H1 (cell line): Measurements from ENCODE around the gene MYADM. TPM values are rescaled to one million over a fixed set of nuclear protein-coding genes. Genes with fewer than 3 reads are reported as not detected.

Experiments
- CTCF ChIA-PET: fragments of 300-600 bp; sonication (Branson Sonifier 250); formaldehyde crosslinking; loops from one replicate; lab custom pipeline; 2021; ENCODE audit not compliant: partially characterized antibody; lab: Charles Lee
- POLR2A ChIA-PET: fragments of 300-600 bp; sonication (Branson Sonifier 250); formaldehyde crosslinking; loops from one replicate; lab custom pipeline; 2021; ENCODE audit warnings: inconsistent platforms; ENCODE audit not compliant: partially characterized antibody; lab: Charles Lee
- DNase-seq, 2 experiments: peaks; one replicate each; pipeline versions ENCODE4 v3.0.0 to v3.0.0-alpha.2; 2010 to 2022; ENCODE audit warnings: low spot score in 2 of 2, low read depth in 1 of 2, mixed read lengths in 1 of 2
- FAIRE-seq: peaks from 2 replicates; lab custom pipeline; 2011; peaks lifted over from hg19 to GRCh38; lab: Jason Lieb, UNC
- H2AFZ ChIP-seq: 2 replicates; pipeline ENCODE4 v1.8.1; 2012; ENCODE audit warnings: low read length, inconsistent platforms
- H2AK5ac ChIP-seq: 2 replicates; pipeline ENCODE4 v1.6.1; 2013; ENCODE audit warnings: low read depth, low read length
- H2BK120ac ChIP-seq: replicated peaks from 2 replicates; pipeline ENCODE3; 2013; ENCODE audit warnings: low read depth, low read length, inconsistent platforms
- H2BK12ac ChIP-seq: 2 replicates; pipeline ENCODE4 v1.6.1; 2013; ENCODE audit warnings: low read depth, low read length
- H2BK15ac ChIP-seq: 2 replicates; pipeline ENCODE4 v1.6.1; 2013; ENCODE audit warnings: low read length
- H2BK20ac ChIP-seq: 2 replicates; pipeline ENCODE4 v1.6.1; 2013; ENCODE audit warnings: low read length
- H2BK5ac ChIP-seq: 2 replicates; pipeline ENCODE4 v1.6.1; 2013; ENCODE audit warnings: low read depth, low read length
- H3K14ac ChIP-seq: 2 replicates; pipeline ENCODE4 v1.6.1; 2013; ENCODE audit warnings: inconsistent platforms; ENCODE audit not compliant: insufficient read length
- H3K18ac ChIP-seq: 2 replicates; pipeline ENCODE4 v1.6.1; 2013; ENCODE audit warnings: low read length; ENCODE audit errors: extremely low read depth
- H3K23ac ChIP-seq: 2 replicates; pipeline ENCODE4 v1.6.1; 2013; ENCODE audit warnings: inconsistent platforms; ENCODE audit not compliant: insufficient read length
- H3K23me2 ChIP-seq: 2 replicates; pipeline ENCODE4 v1.6.1; 2013; ENCODE audit warnings: low read depth, low read length
- H3K27ac ChIP-seq: 2 replicates; pipeline ENCODE4 v1.6.1; 2011; ENCODE audit warnings: low read depth, low read length, inconsistent platforms
- H3K27me3 ChIP-seq, 4 experiments: replicated peaks in 1 of 4; 1 replicate in 1 of 4; 2 replicates in 3 of 4; pipeline versions ENCODE4 v1.6.1 to v1.8.1; 2011 to 2013; ENCODE audit warnings: low read length in 3 of 4, mild to moderate bottlenecking in 3 of 4, inconsistent platforms in 2 of 4, mixed read lengths in 2 of 4, moderate library complexity in 1 of 4; ENCODE audit not compliant: control insufficient read depth in 3 of 4, insufficient read depth in 3 of 4; ENCODE audit errors: extremely low read depth in 1 of 4
- H3K36me3 ChIP-seq, 4 experiments: 2 replicates each; pipeline versions ENCODE4 v1.6.1 to v1.8.1; 2011 to 2013; ENCODE audit warnings: mild to moderate bottlenecking in 4 of 4, low read length in 3 of 4, moderate library complexity in 2 of 4, control low read depth in 1 of 4, inconsistent platforms in 1 of 4; ENCODE audit not compliant: insufficient read depth in 4 of 4, control insufficient read depth in 2 of 4
- H3K4ac ChIP-seq: replicated peaks from 2 replicates; pipeline ENCODE3; 2013; ENCODE audit warnings: low read length, low read depth, mixed read lengths, inconsistent platforms; ENCODE audit not compliant: insufficient read length
- H3K4me1 ChIP-seq, 4 experiments: replicated peaks in 1 of 4; 1 replicate in 1 of 4; 2 replicates in 3 of 4; pipeline versions ENCODE4 v1.6.1 to v1.8.1; 2011 to 2013; ENCODE audit warnings: low read length in 3 of 4, inconsistent platforms in 2 of 4, mixed read lengths in 1 of 4; ENCODE audit not compliant: insufficient read depth in 4 of 4, control insufficient read depth in 3 of 4
- H3K4me2 ChIP-seq, 2 experiments: 2 replicates each; pipeline versions ENCODE4 v1.6.1 to v1.8.1; 2011 to 2013; ENCODE audit warnings: low read depth in 2 of 2, low read length in 2 of 2, control low read depth in 1 of 2, inconsistent platforms in 1 of 2, mild to moderate bottlenecking in 1 of 2; ENCODE audit not compliant: insufficient read depth in 1 of 2
- H3K4me3 ChIP-seq, 4 experiments: fragments of 200-600, 300-600 bp in 1 of 4; sonication (generic), shearing (Covaris generic), sonication (Bioruptor Twin) in 1 of 4; 2 replicates each; pipeline versions ENCODE4 v1.5.1 to v1.8.1; 2011 to 2016; ENCODE audit warnings: low read length in 4 of 4, low read depth in 3 of 4, control low read depth in 2 of 4, inconsistent platforms in 2 of 4, mild to moderate bottlenecking in 2 of 4, mixed read lengths in 1 of 4, moderate library complexity in 1 of 4; ENCODE audit not compliant: insufficient read depth in 2 of 4; ENCODE audit errors: extremely low read depth in 1 of 4
- H3K56ac ChIP-seq: replicated peaks from 2 replicates; pipeline ENCODE3; 2013; ENCODE audit warnings: low read depth, mild to moderate bottlenecking, mixed read lengths, low read length, inconsistent platforms; ENCODE audit not compliant: insufficient read length
- H3K79me1 ChIP-seq: 2 replicates; pipeline ENCODE4 v1.6.1; 2013; ENCODE audit warnings: low read depth, low read length, control low read depth
- H3K79me2 ChIP-seq, 2 experiments: 2 replicates each; pipeline versions ENCODE4 v1.6.1 to v1.8.1; 2012 to 2013; ENCODE audit warnings: low read length in 2 of 2, mild to moderate bottlenecking in 2 of 2, inconsistent platforms in 1 of 2; ENCODE audit not compliant: insufficient read depth in 2 of 2, control insufficient read depth in 1 of 2
- H3K9ac ChIP-seq, 4 experiments: replicated peaks in 1 of 4; 1 replicate in 1 of 4; 2 replicates in 3 of 4; pipeline versions ENCODE4 v1.6.1 to v1.8.1; 2011 to 2013; ENCODE audit warnings: low read depth in 3 of 4, low read length in 3 of 4, control low read depth in 2 of 4, mild to moderate bottlenecking in 2 of 4, moderate library complexity in 2 of 4, inconsistent platforms in 1 of 4; ENCODE audit errors: extremely low read depth in 1 of 4
- H3K9me3 ChIP-seq, 2 experiments: 2 replicates each; pipeline versions ENCODE4 v1.6.1 to v1.8.1; 2012 to 2013; ENCODE audit warnings: mild to moderate bottlenecking in 2 of 2, moderate library complexity in 2 of 2, control low read depth in 1 of 2, inconsistent platforms in 1 of 2, low read depth in 1 of 2, low read length in 1 of 2, mixed read lengths in 1 of 2; ENCODE audit not compliant: insufficient read depth in 2 of 2
- H4K20me1 ChIP-seq, 2 experiments: replicated peaks in 1 of 2; 2 replicates each; pipeline versions ENCODE3 to v1.8.1; 2011 to 2013; ENCODE audit warnings: inconsistent platforms in 2 of 2, low read length in 2 of 2, mild to moderate bottlenecking in 1 of 2; ENCODE audit not compliant: insufficient read depth in 2 of 2, control insufficient read depth in 1 of 2
- H4K5ac ChIP-seq: 2 replicates; pipeline ENCODE4 v1.6.1; 2013; ENCODE audit warnings: low read length, low read depth, mixed read lengths, inconsistent platforms; ENCODE audit not compliant: insufficient read length
- H4K8ac ChIP-seq: 2 replicates; pipeline ENCODE4 v1.8.0; 2013; ENCODE audit warnings: mild to moderate bottlenecking, moderate library complexity, low read length, inconsistent platforms; ENCODE audit not compliant: insufficient read depth; ENCODE audit errors: extremely low read depth
- H4K91ac ChIP-seq: replicated peaks from 2 replicates; pipeline ENCODE3; 2013; ENCODE audit warnings: low read length, mixed read lengths, inconsistent platforms; ENCODE audit not compliant: insufficient read length
- FOSL1 ChIP-seq: IDR thresholded peaks from 2 replicates; pipeline ENCODE4 v1.6.1; 2011; ENCODE audit warnings: mild to moderate bottlenecking, low read depth, low read length, moderate library complexity; ENCODE audit not compliant: insufficient read depth
- HDAC2 ChIP-seq, 2 experiments: fragments of 300-600 bp in 1 of 2; sonication (generic) in 1 of 2; IDR thresholded peaks; 2 replicates each; pipeline ENCODE4 v1.6.1; 2011 to 2012; ENCODE audit warnings: low read depth in 2 of 2, low read length in 2 of 2, mild to moderate bottlenecking in 2 of 2, moderate library complexity in 2 of 2, borderline replicate concordance in 1 of 2, inconsistent platforms in 1 of 2
- MAFK ChIP-seq: IDR thresholded peaks from 2 replicates; pipeline ENCODE4 v1.6.1; 2012; ENCODE audit warnings: low read depth, mild to moderate bottlenecking, improper control_type of control experiment, low read length
- TEAD4 ChIP-seq: IDR thresholded peaks from 2 replicates; pipeline ENCODE4 v1.6.1; 2012; ENCODE audit warnings: low read depth, low read length, inconsistent platforms, mixed read lengths
- WGBS, 2 experiments: shearing (Covaris generic) in 1 of 2; methylation state at CpG; one replicate each; pipeline versions ENCODE4 v1.1.6 to v1.1.7; 2013 to 2015; ENCODE audit warnings: low lambda C conversion rate in 2 of 2, mixed read lengths in 2 of 2, inconsistent platforms in 1 of 2, low coverage in 1 of 2, missing lambda C conversion rate in 1 of 2; ENCODE audit not compliant: insufficient replicate concordance in 2 of 2, insufficient coverage in 1 of 2, insufficient read length in 1 of 2; ENCODE audit errors: extremely low coverage in 1 of 2, missing lambda C conversion rate in 1 of 2; 5-methylcytosine and 5-hydroxymethylcytosine counted together
- polyA plus RNA-seq, 7 experiments: library from polyadenylated mRNA; depleted of rRNA in 3 of 7; stranded (reverse) in 5 of 7; unstranded in 2 of 7; fragments of >200 nt in 5 of 7; fragments of 200-250 nt in 2 of 7; gene quantifications; 1 replicate in 5 of 7; 2 replicates in 1 of 7; 4 replicates in 1 of 7; pipeline versions ENCODE4 v1.2.1 to v1.2.3, GENCODE V29; 2011 to 2013; ENCODE audit warnings: missing spikeins in 2 of 7, mixed read lengths in 2 of 7
- total RNA-seq: library from RNA; stranded (reverse); fragmentation: NEBNext Ultra II Directional; extraction: Animal tissue kit (Norgen Biotek cat#: 25700); gene quantifications from 2 replicates; pipeline ENCODE4 v1.2.1, GENCODE V29; 2021

Gene MYADM
- total and polyA plus RNA-seq, 2 of the 8 experiments (the other 6 are each of a cell fraction or from before 2014, with no cell fraction given), result 70.1 to 74.2 TPM

- ChIA-PET POLR2A (interaction anchor here (0.5 to 1.1 kb wide), 3 partner anchors 24 to 283 kb away, joined by 3 to 4 read pairs (median 3); no protein-coding TSS in a partner anchor), CTCF (interaction anchor here (0.7 to 8.6 kb wide), 3 partner anchors 13 to 102 kb away, joined by 3 to 44 read pairs (median 3); partner anchors contain the start of gene PRKCG)
- Histone ChIP-seq H3K9me3 (no peaks in the 10 kb centered on the region), H2BK120ac (no peak overlapping the region), H3K18ac (no peak overlapping the region), H3K4ac (no peak overlapping the region), H3K23ac (no peak overlapping the region), H3K27me3 (peaks cover 0 to 3% (median 0%) of the 10 kb centered on the region in 4 experiments; a peak in 1 of 7 replicates), H4K20me1 (no peaks in the 10 kb centered on the region), H3K4me3 (no peak overlapping the region), H3K79me2 (no peaks in the 10 kb centered on the region), H2BK5ac (no peak overlapping the region), H3K79me1 (no peaks in the 10 kb centered on the region), H3K9ac (no peak overlapping the region), H3K14ac (no peak overlapping the region), H4K8ac (no peak overlapping the region), H2BK20ac (no peak overlapping the region), H4K5ac (no peak overlapping the region), H3K4me1 (peaks cover 0 to 14% (median 9%) of the 10 kb centered on the region in 4 experiments; a peak in 5 of 7 replicates), H2AK5ac (no peak overlapping the region), H3K23me2 (peaks cover 6% of the 10 kb centered on the region), H3K27ac (no peak overlapping the region), H2BK15ac (no peak overlapping the region), H2BK12ac (no peak overlapping the region), H4K91ac (no peak overlapping the region), H3K4me2 (no peak overlapping the region), H3K36me3 (peaks cover 0 to 4% (median 0%) of the 10 kb centered on the region in 4 experiments; a peak in 1 of 8 replicates), H3K56ac (no peak overlapping the region), H2AFZ (no peak overlapping the region)
- DNase-seq, result no peak
- FAIRE-seq, result no peak
- 97% methylated on average over 9 of the region's 9 CpGs; no CpG with 5 or more reads in 1 of the 2 experiments for WGBS, 2 experiments
- TF ChIP-seq FOSL1 (no peak), MAFK (no peak), TEAD4 (no peak), HDAC2 (IDR thresholded peaks at IDR 0.05; ENCODE audit: borderline replicate concordance in 1 of 2, low read depth in 2 of 2, low read length in 2 of 2) (no peak)
These were observed 27.0 kb downstream of the MYADM start for GRCh38 chr19:53894707-53895106.
